Spleen (tissue), 11 donors: ENCODE measurements around the gene SLCO2A1. TPM values are rescaled to one million over a fixed set of nuclear protein-coding genes. Genes with fewer than 3 reads are reported as not detected.
A peak's percentile ranks its signal among the peaks of the same experiment; 100 is the strongest.

Source experiments
- DNase-seq: peaks from one replicate; pipeline ENCODE4 v3.0.0-alpha.2; 2020
- H3K27ac ChIP-seq, 8 donors: fragments of 200-600 bp; sonication (generic) in 7 of 8; 1 replicate in 4 of 8; 2 replicates in 4 of 8; pipeline versions ENCODE4 v1.5.0 to v1.8.0; 2016 to 2021; ENCODE audit warnings: inconsistent platforms in 4 of 8, mild to moderate bottlenecking in 4 of 8, moderate library complexity in 1 of 8
- H3K27me3 ChIP-seq, 7 donors: fragments of 200-600 bp; sonication (generic) in 6 of 7; replicated peaks in 1 of 7; 1 replicate in 4 of 7; 2 replicates in 3 of 7; pipeline versions ENCODE4 v1.5.0 to v1.8.0; 2016 to 2021; ENCODE audit warnings: inconsistent platforms in 3 of 7, mild to moderate bottlenecking in 1 of 7
- H3K36me3 ChIP-seq, 6 donors: fragments of 200-600 bp; sonication (generic) in 5 of 6; 1 replicate in 4 of 6; 2 replicates in 2 of 6; pipeline versions ENCODE4 v1.5.0 to v1.8.0; 2016 to 2021; ENCODE audit warnings: inconsistent platforms in 2 of 6
- H3K4me1 ChIP-seq, 6 donors: fragments of 200-600 bp; sonication (generic) in 5 of 6; 1 replicate in 3 of 6; 2 replicates in 3 of 6; pipeline versions ENCODE4 v1.5.0 to v1.8.0; 2016 to 2021; ENCODE audit warnings: inconsistent platforms in 3 of 6
- H3K4me3 ChIP-seq, 8 donors: fragments of 200-600 bp; sonication (generic) in 7 of 8; 1 replicate in 4 of 8; 2 replicates in 4 of 8; pipeline versions ENCODE4 v1.5.0 to v1.8.0; 2016 to 2021; ENCODE audit warnings: inconsistent platforms in 4 of 8, mild to moderate bottlenecking in 4 of 8, moderate library complexity in 2 of 8
- H3K9me3 ChIP-seq, 8 donors: fragments of 200-600 bp; sonication (generic) in 7 of 8; 1 replicate in 4 of 8; 2 replicates in 4 of 8; pipeline versions ENCODE4 v1.5.0 to v1.8.0; 2016 to 2021; ENCODE audit warnings: inconsistent platforms in 4 of 8
- POLR2A ChIP-seq, 3 donors: fragments of 450-650 bp; IDR thresholded peaks; one replicate each; pipeline ENCODE4 v1.5.1; 2017; ENCODE audit warnings: antibody characterized with exemption in 3 of 3, mild to moderate bottlenecking in 1 of 3
- POLR2AphosphoS5 ChIP-seq, 3 donors: sonication (generic); formaldehyde crosslinking; IDR thresholded peaks; one replicate each; pipeline ENCODE4 v1.5.1; 2017; ENCODE audit warnings: antibody characterized with exemption in 3 of 3
- WGBS, 5 donors: extraction: QIAGEN DNeasy Blood & Tissue Kit in 3 of 5; methylation state at CpG; one replicate each; pipeline versions ENCODE4 v1.1.5 to v1.1.7; 2013 to 2018; 5-methylcytosine and 5-hydroxymethylcytosine counted together
- intact Hi-C: fragments of 100-400 bp; cut with DNase I; formaldehyde crosslinking; loops from one replicate; pipeline ENCODE4 v1.15.0; 2023; ENCODE audit warnings: low total_unique reads
- polyA plus RNA-seq, 3 donors: library from polyadenylated mRNA; stranded (reverse); fragments of 200-250 nt; gene quantifications; one replicate each; pipeline ENCODE4 v1.2.1, GENCODE V29; 2013
- total RNA-seq, 7 donors: library from RNA; depleted of rRNA in 3 of 7; stranded (reverse); fragments of >200 nt in 3 of 7; fragmentation: NEBNext Ultra II Directional in 4 of 7; extraction: Animal tissue kit (Norgen Biotek cat#: 25700) in 4 of 7; gene quantifications; one replicate each; pipeline versions ENCODE4 v1.1.0 to v1.2.1, GENCODE V29; 2016 to 2021
- TF ChIP-seq, protein P1 (sequence below), 11 experiments: fragments of 200-600 bp in 7 of 11; fragments of 450-650 bp in 4 of 11; sonication (generic) in 4 of 11; IDR thresholded peaks in 8 of 11; conservative IDR thresholded peaks in 3 of 11; 1 replicate in 7 of 11; 2 replicates in 4 of 11; pipeline versions ENCODE4 v1.4.0 to v1.8.0; 2016 to 2021; ENCODE audit warnings: antibody characterized with exemption in 11 of 11, inconsistent platforms in 4 of 11, mild to moderate bottlenecking in 1 of 11
- donor health status: healthy with polysubstance abuse.
- donor health status: DM: no; HTN: no; CAD: no; lungs with moderate emphysema.
- donor health status: DM: no; HTN: no; CAD: no.
- donor health status: Bipolar disorder and iron deficiency.
- donor health status: healthy.
- donor health status: DM: no; HTN: no; CAD: no.
- donor health status: DM: yes; HTN: yes; CAD: no.

The SLCO2A1 gene
- total and polyA plus RNA-seq, 10 donors = 4.8 to 118 (median 29.8) TPM

DNA sequence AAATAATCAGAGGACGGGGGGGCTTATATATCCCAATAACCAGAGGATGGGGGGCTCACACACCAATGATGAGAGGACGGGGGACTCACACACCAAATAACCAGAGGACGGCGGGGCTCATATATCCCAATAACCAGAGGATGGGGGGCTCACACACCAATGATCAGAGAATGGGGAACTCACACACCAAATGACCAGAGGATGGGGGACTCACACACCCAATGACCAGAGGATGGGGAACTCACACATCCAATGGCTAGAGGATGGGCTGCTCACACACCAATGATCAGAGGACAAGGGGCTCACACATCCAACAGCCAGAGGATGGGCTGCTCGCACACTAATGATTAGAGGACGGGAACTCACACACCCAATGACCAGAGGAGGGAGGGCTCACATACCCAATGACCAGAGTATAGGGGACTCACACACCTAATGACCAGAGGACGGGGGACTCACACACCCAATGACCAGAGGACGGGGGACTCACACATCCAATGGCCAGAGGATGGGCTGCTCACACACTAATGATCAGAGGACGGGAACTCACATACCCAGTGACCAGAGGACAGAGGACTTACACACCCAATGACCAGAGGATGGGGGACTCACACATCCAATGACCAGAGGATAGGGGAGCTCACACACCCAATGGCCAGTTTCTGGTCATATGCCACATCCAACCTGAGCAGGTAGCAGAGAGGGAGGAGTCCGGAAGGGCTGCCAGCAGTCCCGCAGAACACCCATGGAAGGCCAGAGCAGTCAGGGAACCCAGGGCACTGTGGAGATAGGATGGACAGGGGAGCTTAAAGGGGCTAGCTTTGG is 144.6 kb downstream of the SLCO2A1 start:
- Histone ChIP-seq H3K4me1 (peaks cover 0 to 9% (median 2%) of the 10 kb centered on the region in 6 donors), H3K4me3 (no peak overlapping the region), H3K27ac (no peak overlapping the region), H3K27me3 (no peaks in the 10 kb centered on the region), H3K9me3 (peaks cover 0 to 4% (median 0%) of the 10 kb centered on the region in 8 donors), H3K36me3 (no peaks in the 10 kb centered on the region)
- DNase-seq = peak; percentile 51
- intact Hi-C loops = no loop called here
- TF ChIP-seq POLR2A (IDR thresholded peaks at IDR 0.05) (no peak), POLR2AphosphoS5 (IDR thresholded peaks at IDR 0.05) (no peak)
- TF ChIP-seq, protein P1, sequence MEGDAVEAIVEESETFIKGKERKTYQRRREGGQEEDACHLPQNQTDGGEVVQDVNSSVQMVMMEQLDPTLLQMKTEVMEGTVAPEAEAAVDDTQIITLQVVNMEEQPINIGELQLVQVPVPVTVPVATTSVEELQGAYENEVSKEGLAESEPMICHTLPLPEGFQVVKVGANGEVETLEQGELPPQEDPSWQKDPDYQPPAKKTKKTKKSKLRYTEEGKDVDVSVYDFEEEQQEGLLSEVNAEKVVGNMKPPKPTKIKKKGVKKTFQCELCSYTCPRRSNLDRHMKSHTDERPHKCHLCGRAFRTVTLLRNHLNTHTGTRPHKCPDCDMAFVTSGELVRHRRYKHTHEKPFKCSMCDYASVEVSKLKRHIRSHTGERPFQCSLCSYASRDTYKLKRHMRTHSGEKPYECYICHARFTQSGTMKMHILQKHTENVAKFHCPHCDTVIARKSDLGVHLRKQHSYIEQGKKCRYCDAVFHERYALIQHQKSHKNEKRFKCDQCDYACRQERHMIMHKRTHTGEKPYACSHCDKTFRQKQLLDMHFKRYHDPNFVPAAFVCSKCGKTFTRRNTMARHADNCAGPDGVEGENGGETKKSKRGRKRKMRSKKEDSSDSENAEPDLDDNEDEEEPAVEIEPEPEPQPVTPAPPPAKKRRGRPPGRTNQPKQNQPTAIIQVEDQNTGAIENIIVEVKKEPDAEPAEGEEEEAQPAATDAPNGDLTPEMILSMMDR (IDR thresholded peaks at IDR 0.05 in 8 of 11, conservative IDR thresholded peaks at IDR 0.05 in 3 of 11) = no peak
- 83 to 94% (median 91%) methylated on average over 11 of the region's 11 CpGs for WGBS, 5 donors

- Histone ChIP-seq H3K4me1 (peaks cover 0 to 9% (median 2%) of the 10 kb centered on the region in 6 donors), H3K4me3 (no peak overlapping the region), H3K36me3 (no peaks in the 10 kb centered on the region), H3K9me3 (peaks cover 0 to 9% (median 3%) of the 10 kb centered on the region in 8 donors), H3K27ac (no peak overlapping the region), H3K27me3 (no peaks in the 10 kb centered on the region)
- TF ChIP-seq POLR2A (IDR thresholded peaks at IDR 0.05) = no peak
- no peak for TF ChIP-seq POLR2AphosphoS5 (IDR thresholded peaks at IDR 0.05)
- TF ChIP-seq, protein P1 (IDR thresholded peaks at IDR 0.05 in 8 of 11, conservative IDR thresholded peaks at IDR 0.05 in 3 of 11) = no peak
- DNase-seq = no peak
- intact Hi-C loops = no loop called here
- 60 to 79% (median 77%) methylated on average over 6 of the region's 6 CpGs for WGBS, 5 donors
Measured at GRCh38 chr3:133884054-133884886, 145.5 kb downstream of the SLCO2A1 start.

DNA sequence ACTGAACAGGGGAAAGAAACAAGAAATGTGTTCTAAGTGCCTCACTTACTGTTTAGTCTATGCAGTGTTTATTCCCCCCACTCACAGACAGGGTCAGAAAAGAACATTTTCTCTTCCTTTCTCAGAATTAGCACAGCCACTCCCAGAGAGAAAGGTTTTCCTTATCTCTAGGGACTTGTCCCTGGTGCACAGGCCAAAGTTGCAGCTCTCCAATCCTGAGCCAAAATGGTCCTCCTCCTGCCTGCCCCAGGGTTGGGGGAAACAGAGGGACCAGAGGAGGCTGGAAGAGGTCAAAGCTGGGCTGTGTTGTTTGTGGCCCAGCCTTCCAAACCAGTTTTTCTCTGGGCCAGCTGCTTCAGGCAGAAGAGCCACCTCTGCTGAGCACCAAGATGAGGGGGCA is 146.1 kb downstream of the SLCO2A1 start:
- intact Hi-C loops = no loop called here
- Histone ChIP-seq H3K27me3 (no peaks in the 10 kb centered on the region), H3K4me3 (no peak overlapping the region), H3K36me3 (no peaks in the 10 kb centered on the region), H3K4me1 (peaks cover 0 to 9% (median 2%) of the 10 kb centered on the region in 6 donors), H3K9me3 (peaks cover 0 to 16% (median 9%) of the 10 kb centered on the region in 8 donors), H3K27ac (no peak overlapping the region)
- no peak for DNase-seq
- TF ChIP-seq, protein P1 (IDR thresholded peaks at IDR 0.05 in 8 of 11, conservative IDR thresholded peaks at IDR 0.05 in 3 of 11) = no peak
- TF ChIP-seq POLR2AphosphoS5 (IDR thresholded peaks at IDR 0.05) (no peak), POLR2A (IDR thresholded peaks at IDR 0.05) (no peak)
